Activated naive CD8-positive, alpha-beta T cell treated with anti-CD3 and anti-CD28 coated beads, Interleukin-2, amount 50 U/mL, for 16 hours (primary cell): ENCODE measurements around the gene SLC12A7.

Source experiments
- DNase-seq: peaks from one replicate; pipeline ENCODE4 v3.0.0-alpha.2; 2020; ENCODE audit warnings: low read depth, low spot score

The SLC12A7 gene

DNA sequence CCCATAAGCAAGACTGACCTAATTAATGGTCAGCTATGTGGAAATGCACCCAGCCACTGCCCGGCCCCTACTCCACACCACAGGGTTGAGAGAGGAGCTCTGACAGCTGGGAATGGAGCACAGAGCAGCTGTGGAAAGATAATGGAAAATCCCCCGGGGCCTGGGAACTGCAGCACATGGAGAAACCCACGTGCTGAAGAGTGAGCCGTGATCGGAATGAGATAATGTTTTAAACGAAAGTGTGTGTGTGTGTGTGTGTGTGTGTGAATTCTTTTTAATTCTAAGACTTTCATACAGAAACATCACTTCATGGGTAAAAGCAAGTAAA is 13.1 kb upstream of the SLC12A7 start:
- no peak for DNase-seq

DNA sequence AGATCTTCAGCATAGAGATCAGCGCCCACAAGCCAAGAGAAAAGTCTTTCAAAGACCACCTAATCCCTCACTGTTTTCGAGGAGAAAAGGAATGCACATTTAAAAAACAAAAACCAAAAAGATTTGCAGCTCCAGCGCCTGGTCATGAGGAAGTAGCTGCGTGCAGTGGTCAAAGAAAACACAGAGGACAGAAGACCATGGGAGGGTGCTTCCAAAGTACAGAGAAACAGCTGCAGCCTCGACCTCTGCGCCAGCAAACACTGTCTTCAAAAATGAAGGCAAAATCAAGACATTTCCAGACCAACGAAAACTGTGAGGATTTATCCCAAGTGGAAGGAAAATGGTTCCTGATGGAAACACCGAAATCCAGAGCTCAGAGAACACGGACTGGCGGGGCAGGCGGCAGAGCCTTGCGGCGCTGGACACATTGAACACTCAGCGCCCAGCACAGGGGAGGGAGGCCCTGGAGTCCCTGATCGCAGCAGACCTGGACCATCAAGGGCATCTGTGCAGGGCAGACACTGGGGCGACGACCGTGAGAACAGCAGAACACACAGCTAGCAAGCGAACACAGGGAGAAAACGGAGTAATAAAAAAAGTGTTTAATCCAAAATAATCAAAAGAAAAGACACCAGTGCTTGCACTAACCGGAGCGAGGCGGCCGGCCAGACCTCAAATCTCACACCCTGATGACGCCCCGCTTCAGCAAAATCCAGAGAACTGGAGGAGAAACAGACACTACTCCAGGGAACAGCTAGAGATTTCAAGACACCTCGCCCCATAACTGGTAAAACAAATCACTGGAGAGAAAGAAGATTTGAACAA is 12.6 kb upstream of the SLC12A7 start:
- no peak for DNase-seq

DNA sequence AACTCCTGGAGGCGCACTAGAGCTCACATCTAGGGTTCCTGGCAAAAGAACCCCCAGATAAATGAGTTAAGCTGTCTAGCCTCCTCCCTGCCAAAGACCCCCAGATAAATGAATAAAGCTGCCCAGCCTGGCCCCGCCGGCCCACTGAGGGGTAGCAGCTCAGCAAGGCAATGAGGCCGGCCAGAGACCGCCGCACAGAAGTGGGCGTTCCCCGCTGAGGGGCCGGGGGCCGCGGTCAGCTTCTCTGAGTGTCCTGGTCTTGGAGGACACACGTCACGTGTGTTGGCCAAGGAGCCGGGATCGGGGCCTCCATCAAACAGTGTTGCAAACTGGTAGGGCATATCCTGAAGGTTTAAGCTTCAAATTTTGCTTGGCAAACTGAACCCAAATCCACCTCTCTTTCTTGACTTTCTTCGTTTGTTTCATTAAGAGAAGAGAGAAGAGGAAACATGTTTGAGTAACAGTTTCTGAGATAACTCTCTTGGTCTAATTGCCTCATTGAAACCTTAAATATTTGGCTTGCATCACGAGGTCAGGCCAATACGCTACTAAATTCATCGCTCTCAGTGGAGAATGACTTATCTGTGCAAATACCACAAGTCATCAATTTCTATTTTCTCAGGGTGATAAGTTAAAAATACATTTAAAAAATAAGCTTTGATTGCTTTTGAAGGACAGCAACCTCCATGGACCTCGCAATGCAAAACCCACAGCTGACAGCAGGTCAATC is 11.7 kb upstream of the SLC12A7 start:
- no peak for DNase-seq

DNA sequence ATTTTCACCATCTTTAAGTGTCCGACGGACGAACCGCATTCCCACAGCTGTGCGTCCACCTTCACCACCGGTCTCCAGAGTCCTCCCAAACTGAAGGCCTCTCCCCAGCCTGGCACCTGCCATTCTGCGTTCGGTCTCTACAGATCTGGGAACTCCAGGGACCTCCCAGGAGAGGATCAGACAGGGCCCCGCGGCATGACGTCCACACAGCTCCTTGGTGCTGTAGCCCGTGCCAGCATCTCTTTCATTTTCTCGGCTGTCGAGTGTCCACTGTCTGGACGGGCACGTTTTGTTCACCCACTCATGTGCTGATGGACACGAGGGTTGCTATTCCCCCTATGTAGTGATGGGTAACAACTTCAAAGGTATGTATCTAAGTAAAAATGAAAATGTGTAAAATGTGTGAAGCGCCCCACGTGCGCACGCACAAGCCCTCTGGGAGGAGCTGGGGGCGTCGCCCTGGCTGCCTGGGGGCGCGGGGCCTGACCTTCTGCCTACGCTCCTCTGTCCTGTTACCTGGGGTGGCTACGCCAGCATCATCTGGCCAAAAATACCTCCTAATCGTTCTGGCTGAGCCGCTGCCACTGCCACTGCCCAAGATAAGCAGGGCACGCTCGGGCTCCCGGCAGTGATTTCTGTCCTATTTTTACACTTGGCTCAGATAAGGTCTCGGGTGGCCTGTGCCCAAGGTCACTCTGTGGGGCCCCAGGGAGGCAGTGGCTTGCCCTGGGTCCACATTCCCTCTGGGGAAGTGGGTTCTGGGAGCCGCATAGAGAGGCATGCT is 10.8 kb upstream of the SLC12A7 start:
- DNase-seq: no peak

DNA sequence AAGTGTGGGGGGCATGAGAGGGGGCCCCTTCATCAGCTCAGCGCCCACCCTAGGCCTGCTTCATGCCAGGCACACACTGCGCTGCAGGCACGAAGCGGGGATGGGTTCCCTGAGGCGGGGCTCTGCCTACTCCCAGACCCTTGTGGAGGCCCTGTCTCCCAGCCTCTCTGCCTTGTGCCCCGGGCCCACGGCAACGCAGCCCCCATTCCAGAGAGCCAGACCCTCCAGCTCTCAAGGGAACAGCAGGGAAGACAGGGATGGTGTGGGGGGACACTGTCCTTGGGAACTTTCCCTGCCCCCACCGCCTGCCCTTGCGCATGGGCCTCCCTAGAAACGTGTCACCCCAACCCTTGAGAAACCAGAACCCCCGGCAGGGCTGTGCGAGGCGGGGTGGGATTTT is 10.0 kb upstream of the SLC12A7 start:
- DNase-seq: no peak

DNA sequence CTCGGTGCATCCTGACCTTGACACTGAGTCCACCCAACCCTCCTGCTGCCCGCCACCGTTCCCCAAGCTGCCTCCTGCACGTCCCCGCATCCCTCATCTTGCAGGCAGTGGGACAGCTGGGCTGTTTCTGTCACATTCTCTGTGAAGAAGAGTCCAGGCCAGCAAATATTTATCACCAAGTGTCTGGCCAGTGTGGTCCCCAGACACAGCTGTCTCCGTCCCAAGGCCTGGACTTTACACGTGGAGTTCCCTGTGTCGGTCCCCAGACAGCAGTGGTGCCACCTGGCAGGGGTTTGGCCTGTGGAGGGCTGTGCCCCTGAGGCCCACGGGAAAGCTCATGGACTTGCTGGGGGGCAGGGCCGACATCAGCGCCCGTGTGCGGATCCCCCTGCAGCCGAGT is 9.2 kb upstream of the SLC12A7 start:
- no peak for DNase-seq

DNA sequence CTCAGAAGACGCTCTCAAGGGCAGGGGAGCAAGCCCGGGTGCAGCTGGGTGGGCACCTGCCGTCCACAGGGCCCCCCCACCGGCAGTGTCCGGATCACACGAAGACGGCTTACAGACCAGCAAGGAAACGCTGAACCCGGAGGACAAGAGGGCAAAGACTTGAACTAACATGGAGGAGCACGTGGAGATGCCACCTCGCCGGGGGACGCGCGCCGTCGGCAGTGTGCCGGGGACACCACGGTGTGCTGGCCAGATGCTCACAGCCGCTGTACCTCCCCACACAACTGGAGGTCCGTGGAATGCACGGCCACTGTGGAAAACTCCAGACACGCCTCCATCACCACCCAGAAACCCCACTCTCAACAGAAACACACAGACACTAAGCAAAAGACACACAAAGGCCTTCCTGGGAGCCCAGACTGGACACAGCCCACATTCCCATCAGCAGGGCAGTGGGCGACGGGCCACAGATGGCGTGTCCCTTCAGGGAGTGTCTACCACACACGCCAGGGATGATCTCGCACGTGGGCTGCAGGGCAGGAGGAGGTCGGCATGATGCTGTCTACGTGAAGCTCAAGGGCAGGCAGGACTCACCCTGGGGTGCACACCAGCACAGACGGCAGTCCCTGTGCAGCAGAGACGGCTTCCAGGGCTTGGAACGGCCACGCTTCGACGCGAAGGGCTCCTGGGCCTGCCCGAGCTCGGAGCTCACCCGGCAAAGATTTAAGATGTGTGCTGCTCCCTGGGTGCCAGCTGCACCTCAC is 8.6 kb upstream of the SLC12A7 start:
- no peak for DNase-seq

DNA sequence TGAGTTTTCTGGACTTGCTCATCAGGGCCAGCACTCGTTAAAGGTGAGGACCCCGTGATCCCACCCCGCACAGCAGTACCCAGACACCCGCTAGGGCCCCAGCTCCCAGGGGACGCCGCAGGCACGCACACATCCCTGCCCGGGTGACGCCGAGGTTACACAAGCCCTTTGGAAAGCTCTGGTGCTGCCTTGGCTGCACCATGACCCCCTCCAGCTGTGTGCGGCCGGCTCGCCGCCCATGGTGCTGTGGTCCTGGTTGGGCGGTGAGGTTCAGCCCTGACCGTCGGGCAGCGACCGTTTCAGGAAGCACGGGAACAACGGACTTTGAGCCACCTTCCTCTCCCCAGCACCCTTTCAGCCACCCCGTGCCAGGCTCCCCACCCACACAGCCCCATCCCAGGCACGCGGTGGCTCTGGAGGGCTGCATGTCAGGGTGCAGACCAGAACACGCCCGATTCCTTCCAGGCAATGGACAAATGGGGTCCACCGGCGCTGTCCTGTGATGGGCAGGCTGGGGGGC is 7.5 kb upstream of the SLC12A7 start:
- DNase-seq: no peak

DNA sequence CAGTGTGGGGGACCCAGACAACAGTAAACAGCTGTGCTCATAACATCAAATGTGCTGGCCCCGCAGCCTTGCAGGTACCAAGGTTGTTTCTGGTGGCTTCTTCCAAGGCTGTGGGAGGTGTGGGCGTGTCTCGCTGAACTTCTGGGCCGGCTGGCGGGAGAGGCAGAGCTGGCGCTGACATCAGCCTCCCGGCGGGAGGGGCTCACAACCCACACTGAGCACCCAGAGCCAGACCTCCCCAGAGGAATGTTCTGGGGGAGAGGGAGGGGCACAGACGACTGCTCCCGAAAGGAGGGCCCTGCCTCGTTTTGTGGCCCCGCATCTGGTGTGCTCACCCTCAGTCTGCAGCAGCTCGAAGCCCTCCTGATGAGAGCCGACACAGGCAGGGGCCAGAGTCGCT is 6.9 kb upstream of the SLC12A7 start:
- DNase-seq: no peak

DNA sequence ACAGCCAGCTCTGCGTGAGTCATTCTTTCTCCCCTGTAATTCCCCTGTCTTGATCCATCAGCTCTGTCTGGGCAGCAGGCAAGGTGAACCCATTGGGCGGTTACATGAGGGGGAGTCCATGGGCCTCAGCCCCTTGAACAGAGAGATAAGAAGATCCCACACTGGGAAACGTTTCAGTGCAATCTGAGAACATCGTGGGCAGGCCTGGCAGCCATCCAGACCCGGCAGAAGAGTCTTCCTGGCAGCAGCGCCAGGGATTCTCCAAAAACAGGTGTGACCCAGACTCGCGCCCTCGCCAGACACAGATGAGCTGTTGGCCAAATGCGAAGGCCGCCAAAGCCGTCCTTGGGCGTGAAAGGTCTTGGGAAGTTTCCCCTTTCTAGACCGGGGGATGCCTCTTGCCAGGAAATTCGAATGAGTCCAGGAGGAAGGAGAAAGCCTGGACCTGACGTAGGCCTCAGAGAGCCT is 6.4 kb upstream of the SLC12A7 start:
- no peak for DNase-seq

DNA sequence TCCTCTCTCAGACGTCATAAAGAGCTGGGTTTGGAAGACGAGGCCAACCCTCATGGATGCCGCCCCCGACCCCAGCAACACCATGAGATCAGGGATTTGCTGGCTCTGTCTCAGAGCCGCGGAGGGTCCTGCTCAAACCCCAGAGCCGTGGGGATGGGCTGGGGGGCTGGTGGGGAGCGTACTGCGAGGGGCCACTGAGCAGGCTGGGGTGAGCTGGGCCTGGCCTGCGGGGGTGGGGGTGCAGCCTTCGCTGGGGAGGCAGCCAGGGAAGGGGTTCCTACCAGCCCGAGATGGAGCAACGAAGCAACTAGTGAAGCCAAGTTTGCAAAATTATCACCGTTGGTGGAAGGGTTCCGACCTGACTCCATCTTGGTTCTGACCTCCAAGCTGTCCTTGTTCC is 5.1 kb upstream of the SLC12A7 start:
- no peak for DNase-seq

DNA sequence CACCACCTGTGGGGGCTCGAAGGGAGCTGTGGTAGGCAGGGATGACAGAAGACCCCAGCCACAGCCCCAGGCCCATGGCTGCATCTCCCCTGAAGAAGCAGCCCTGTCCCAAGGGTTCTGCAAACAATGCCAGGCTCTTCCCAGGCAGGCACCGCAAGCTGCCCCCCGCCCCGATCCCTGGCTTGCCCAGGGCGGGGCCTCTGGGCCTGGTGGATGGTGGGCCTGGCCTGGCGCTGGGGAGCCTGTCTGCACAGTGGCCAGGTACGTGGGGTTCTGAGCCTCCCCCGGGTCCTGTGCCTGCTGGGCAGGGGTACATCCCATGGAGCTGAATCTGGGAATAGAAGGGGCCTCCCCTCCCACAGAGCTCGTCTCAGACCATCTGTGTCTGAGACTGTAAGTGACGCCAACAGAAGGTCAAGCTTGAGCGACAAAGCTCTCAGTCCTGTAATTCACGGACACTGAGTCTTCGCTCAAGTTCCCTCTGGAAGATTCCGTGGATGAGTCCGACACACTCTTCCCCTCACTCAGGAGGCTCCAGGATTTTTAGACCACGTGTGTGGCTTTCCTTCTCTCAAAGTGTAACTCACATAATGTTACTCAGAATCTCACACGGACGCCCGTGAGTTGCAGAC is 4.4 kb upstream of the SLC12A7 start:
- DNase-seq: no peak

DNA sequence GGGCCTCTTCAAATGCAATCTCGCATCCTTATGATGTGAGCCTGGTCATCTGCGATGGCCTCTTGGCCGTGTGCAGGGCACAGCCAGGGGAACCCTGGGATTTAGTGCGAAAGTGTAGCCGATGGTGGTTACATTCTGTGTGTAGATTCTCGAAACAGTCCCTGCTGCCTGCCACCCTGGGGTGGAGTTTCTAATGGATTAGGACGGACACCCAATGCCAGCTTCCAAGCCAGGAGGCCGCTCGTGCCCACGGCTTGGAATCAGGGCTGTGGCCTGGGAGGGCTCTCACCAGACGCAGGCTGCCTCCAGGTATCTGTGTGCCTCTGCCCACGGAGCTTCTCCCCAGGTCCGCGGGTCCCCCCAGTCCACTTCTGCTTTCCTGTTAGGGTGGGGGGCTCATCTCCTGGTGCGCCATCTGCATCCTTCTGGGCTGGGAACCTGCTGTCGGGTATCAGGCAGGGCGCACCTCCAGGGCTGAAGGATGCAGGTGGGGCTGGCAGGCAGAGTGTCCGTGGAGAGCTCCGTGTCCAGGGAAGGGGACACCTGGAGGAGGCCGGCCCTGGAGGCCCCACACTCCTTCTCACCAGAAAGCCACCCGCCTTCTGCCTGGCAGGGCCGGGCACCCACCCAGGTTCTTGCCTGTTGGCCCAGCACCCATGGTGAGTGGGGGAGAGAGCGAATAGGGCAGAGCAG is 3.4 kb upstream of the SLC12A7 start:
- no peak for DNase-seq

DNA sequence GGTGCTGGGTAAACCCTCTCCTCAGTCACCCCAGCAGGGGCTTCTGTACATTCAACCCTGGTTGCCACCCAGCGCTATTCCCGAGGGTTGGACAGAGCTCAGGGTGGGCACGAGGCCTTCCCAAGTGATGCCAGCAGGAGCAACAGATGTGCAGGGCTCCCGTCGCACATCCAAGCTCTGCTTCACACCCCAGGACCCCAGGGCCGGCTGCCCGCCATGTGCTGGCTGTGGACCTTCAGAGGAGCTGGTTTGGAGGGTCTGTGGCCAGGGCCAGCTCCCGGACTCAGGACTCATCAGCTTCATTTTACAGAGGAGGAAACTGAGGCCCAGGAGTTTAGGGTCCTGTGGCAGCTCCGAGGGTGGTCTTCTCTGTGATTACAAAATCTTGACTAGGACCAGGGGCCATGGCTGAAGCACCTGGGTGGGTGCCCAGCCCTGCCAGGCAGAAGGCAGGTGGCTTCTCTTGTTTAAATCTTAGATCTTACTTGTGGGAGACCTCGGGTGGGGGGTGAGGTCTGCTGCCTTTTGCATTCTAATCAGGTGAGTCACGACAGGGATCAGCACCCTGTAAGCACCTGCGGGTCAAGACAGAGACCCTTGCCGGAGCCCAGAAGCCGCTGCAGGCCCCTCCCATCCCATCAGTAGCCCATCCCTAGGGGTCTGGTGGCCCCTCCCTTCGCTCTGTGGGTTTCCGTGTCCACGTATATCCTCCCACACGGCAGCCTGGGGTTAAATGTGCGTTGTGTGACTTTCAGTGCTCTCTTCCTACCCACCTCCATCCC is 2.1 kb upstream of the SLC12A7 start:
- DNase-seq: no peak

DNA sequence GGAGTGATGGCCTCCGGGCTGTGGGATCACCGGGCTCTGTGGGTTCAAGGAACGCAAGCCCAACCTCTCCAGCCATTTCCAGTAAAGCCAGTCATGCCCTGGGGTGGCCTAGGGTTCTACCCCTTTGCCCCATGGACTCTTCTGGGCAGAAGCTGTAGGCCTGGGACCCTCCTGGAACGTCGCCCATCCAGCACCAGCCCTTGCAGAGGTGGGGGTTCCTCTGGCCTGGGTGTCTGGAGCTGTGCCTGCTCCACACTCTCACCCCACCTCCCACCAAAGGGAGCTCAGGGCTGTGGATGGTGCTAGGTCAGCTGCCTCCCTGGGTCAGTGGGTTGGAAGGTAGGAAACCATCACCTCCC is 1.4 kb upstream of the SLC12A7 start:
- DNase-seq: no peak

DNA sequence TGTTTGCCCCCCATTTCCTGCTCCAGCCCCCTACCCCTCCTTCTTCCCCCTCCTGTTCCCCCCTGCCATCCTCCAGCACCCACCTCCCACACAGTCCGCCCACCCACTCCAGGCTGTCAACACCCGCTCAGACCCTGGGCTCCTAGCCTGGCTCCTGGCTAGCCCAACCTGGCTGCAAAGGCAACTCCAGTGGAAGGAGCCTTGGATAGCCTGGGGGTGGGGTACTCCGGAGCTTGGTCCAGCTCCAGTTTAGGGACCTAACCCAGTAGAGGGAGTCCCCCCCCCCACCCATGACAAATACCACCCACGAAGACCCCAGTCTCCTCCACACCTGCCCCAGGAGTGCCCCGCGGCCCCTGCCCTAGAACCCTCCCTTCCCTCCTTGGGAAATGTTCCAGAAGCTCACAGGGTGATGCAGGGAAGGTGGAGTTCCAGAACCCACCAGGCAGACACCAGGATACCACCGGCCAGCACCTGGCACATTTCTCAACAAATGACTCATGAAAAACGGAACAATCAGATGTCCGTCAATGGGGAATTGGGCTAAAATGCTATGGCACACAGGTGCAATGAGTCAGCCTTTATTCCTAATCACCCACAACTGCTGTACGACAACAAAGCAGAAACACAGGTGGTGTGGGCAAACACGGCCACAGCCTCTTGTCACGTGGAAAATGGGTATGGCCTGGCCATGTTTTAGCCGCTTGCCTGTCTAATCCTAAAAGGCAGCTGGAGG is 901 bp upstream of the SLC12A7 start:
- DNase-seq: no peak

DNA sequence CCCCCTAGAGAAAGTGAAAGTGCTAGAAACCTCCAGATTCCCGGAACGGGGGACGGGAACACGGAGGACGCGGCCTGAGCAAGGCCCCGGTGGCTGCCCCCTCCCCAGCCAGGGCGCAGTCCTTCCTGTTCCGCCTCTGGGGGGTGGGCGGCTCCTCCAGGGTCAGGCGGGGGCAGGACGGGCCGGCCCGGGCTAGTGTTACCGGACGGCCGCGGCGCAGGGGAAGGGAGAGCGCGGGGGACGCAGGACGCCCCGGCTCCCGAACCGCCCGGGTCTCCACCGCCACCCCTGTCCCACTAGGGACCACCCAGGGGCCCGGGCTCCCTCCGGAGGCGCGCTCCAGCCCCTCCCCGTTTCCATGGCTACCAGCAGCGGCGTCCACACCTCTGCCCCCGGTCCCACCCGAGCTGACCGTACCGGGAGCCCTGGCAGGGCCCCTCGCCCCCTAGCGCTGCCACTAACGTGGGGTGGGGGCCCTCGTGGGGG is 579 bp downstream of the SLC12A7 start:
- DNase-seq: no peak

DNA sequence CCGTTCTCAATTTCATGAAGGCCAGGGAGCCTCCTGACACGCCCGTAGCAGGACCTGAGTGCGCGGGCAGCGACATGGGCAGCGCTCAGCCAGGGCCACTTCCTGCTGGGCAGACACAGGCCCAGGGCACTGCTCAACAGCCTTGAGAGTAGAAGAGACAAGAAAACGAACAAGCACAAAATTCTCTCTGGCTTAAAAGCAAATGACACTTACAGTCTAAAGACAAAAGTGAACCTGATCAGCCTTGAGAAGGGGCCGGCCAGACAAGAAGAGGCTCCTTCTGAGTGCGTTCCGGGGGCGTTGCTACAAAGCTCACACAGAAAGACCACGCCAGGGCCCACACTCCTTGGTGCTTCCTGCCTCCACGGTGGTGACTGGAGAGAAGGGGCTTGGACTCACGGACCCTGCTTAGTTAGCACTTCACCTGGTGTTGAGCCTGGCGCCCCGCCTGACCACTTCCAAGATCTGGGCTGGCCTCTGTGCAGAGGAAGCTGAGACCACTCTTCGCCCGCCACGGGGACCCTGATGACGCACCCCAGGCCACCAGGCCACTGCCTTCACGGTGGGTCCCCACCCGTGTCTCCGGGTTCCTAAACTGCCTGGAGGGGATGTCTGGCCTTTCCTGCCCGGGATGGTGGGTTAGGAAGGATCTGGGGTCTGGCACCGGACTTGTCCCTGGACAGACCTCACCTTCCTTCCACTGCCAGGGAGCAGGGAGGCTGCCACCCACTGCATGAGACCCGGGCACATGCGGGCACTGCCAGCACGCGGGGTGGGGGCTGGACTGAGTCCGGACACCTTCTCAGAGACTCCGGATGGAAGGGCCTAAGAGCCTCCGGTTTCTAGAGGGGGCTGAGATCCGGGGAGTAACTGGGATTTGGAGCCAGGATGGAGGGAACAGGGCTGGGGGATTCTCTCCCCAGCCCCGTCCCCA is 1.3 kb downstream of the SLC12A7 start:
- no peak for DNase-seq
